HG02623 (cell line): Measurements from ENCODE around the gene SCAPER.

ENCODE experiments used
- ATAC-seq: cut with Tn5 transposase; IDR thresholded peaks from one replicate; pipeline ENCODE4 v1.9.1; 2021; ENCODE audit warnings: moderate library complexity; ENCODE audit not compliant: unreplicated experiment

Gene SCAPER

GRCh38 chr15:76684002-76684401 is 221.1 kb downstream of the SCAPER start:
- no peak for ATAC-seq

GRCh38 chr15:76682833-76683232 is 222.3 kb downstream of the SCAPER start:
- no peak for ATAC-seq

DNA sequence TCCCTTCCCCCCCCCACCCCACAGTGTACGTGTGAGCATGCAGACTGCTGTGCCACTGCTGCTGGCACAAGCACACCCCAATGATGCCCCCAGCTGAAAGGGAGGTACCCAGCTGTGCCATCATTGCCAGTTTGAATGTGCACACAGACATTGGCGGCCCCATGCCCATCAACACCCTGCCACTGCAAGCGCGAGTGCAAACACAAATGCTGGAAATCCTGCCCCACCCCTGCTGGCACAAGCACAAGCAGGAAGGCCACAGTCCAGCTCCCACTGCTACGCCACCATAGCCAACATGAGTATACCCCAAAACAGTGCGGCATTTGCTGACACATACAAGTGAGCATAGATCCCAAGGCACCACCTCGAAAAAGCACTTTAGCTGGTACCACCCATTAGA is 222.9 kb downstream of the SCAPER start:
- no peak for ATAC-seq

DNA sequence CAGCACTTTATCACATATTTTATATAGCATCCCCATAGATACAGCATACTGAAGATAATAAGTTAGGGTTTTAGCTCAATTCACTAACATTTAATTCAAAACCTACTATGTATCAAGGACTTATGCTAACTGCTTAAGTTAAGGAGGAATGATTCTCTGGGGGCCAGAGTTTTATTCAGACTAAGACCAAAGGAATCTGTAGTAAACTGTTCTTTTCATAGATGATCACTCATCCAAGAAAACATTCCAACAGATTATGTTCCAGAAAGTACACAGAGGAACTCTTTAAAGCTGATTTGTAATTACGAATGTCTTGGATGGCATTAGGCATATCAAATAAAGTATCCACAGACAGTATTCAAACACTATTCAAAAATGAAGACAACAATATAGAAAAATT is 226.4 kb downstream of the SCAPER start:
- ATAC-seq, result no peak

DNA sequence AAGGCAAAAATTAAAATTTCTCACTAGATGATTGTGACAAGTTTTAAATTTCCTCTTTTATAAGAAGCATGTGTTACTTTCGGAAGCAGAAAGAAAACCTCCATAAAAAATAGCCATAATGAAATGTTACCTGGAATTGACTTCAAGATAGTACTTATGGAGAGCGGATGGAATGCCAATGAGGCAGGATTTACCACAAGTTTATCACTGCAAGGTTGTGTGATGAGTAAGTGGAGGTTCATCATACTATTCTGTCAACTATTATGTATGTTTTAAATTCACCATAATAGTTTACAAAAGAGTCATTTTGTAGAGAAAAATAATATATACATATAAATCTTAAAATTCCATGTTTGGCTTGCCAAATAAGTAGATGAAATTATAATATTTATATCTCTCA is 230.3 kb downstream of the SCAPER start:
- no peak for ATAC-seq

GRCh38 chr15:76669521-76670207 is 235.5 kb downstream of the SCAPER start:
- no peak for ATAC-seq

DNA sequence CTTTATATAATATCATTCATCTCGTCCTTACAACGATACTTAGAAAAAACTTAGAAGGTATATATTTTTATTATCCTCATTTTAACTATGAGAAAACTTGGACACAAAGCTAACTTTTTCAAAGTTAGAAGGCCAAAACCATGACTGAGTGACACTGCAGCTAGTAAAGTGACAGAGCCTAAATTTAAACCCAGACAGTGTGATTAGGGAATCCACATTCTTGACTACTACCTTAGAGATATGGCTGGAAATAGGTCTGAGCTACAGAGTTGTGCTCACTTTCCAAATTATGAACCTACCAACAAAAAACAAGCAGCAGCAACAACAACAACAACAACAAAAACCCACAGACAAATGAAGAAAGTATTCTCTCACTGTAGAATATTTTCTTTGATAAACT is 236.2 kb downstream of the SCAPER start:
- ATAC-seq, result no peak

DNA sequence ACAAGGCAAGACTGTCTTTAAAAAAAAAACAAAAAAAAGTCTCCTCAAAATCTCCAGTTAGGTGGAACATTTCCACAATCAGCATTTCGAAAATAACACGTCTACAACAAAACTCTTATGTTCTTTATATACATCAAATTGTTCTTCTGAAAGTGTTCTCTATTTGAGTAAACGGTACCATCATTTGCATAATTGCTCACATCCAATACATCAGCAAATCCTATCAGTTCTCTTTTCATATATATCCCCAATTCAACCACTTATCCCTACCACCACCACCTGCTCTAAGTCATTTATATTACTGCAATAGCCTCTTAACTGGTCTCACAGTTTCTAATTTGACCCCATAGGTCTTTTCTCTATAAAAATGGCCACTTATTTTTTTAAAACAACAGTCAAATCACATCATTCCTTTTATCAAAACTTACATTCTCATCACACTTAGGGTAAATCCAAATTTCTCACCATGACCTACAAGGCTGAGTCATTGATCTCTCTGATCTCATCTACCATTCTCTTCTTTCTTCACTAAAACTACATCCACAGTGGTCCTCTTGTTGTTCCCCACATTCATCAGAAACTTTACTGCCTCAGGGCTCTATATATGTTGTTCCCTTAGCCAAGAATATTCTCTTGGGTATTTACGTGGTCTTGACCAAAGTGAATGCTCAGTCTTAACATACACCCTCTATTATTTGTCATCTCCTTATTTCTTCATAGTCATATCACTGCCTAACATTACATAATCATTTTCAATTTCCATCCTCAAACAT is 237.0 kb downstream of the SCAPER start:
- no peak for ATAC-seq

DNA sequence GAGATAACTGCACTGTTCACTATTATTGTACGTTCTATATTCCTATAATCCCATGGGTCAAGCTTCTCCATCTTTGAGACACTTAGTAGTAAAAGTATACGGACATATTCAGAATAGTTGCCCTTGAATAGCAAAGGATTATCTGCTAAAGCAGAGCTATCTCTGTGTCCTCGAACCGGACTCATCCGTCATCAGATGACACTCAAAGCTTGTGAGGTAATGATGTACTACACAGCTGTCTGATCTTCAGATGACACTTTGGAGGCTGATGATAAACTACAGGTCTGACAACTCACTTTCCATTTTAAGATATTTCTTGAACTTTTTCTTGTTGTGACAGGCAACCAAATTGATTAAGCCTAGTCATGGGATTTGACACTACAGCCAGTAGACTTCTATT is 240.2 kb downstream of the SCAPER start:
- ATAC-seq, result no peak

- ATAC-seq, result no peak
These were observed 240.7 kb downstream of the SCAPER start for GRCh38 chr15:76664411-76664810.

DNA sequence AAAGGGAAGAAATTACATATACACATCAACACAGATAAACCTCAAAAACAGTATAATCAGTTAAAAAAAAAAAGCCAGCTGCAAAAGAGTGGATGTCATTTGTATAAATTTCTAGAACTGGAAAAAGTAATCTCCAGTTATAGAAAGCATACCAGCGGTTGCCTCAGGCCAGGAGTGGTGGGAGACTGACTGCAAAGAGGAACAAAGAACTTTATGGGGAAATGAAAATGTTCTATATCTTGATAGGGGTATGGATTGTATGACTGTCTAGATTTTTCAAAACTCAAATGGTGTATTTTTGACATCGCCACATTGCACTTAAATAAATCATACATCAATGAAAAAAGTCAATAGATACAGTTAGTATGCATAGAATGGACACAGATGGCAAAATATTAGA is 241.6 kb downstream of the SCAPER start:
- no peak for ATAC-seq

DNA sequence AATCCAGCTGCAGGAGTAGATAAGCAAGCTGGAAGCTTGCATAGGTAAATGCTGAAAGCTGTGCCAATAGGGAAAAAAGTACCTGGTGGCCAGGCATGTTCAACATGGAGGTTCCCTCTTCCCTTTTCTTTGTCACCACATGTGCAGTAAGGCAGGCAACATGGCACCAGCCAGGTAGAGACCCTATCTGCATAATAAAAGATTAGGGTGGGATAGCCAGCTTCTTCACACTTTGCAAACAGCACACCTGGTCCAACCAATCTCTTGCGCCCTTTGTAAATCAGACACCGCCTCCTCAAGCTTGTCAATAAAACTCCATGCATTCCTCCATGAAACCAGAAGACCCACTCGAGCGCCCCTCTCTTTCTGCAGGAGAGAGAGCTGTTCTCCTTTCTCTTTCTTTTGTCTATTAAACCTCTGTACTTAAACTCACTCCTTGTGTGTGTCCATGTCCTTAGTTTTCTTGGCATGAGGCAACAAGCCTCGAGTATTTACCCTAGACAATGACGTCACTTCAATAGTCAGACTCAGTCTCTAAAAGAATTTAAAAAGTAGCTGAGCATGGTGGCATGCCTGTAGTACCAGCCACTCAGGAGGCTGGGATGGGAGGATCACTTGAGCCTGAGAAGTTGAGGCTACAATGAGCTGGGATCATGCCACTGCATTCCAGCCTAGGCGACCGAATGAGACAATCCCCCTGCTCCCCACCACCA is 256.3 kb downstream of the SCAPER start:
- ATAC-seq, result no peak

DNA sequence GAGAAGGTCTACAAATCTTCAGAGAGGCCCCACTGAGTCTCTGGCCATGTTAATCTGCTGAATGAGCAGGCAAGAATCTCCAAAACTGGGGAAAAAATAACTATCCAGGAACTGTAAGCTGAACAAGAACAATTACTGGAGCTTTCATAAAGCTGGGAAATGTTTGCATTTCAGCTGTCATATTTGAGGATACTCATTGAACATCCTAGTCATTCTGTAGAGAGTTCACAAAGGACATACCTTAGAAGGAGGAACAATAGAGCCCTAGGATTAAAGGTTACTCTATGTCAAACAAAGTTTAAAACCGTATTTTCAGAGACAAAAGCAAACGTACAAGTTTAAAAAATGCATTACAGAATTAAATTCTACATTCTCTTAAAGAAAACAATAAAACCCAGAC is 257.5 kb downstream of the SCAPER start:
- no peak for ATAC-seq

DNA sequence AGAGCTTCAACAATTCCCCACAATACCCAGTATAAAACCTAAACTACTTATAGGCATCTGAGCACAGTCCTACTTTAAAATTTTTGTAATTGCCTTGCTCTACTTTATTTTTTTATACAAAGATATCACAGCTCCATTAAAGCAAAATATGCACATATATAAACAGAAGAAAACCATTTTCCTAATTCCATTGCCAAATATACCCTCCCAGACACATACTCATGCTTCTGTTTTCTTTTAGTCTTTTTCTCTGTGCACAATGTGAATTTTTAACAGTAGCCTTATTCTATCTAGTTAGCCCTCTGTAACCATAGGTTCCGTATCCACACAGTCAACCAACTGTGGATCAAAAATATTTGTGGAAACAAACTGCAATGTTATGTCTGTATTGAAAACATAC is 260.5 kb downstream of the SCAPER start:
- ATAC-seq, result no peak

- ATAC-seq, result no peak
These were observed 262.5 kb downstream of the SCAPER start for GRCh38 chr15:76642671-76643070.

DNA sequence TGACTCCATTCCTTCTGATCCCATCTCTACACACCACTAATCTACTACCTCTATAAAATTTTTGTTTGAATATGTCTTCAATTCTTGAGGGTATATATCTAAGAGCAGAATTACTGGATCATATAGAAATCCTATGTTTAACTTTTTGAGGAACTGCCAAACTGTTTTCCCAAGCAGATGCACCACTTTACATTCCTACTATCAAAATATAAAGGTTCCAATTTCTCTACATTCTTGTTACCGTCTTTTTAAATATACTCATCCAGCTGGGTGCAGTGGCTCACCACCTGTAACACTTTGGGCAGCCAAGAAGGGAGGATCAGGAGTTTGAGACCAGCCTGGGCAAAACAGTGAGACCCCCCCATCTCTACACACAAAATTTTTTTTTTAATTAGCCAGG is 268.0 kb downstream of the SCAPER start:
- no peak for ATAC-seq

DNA sequence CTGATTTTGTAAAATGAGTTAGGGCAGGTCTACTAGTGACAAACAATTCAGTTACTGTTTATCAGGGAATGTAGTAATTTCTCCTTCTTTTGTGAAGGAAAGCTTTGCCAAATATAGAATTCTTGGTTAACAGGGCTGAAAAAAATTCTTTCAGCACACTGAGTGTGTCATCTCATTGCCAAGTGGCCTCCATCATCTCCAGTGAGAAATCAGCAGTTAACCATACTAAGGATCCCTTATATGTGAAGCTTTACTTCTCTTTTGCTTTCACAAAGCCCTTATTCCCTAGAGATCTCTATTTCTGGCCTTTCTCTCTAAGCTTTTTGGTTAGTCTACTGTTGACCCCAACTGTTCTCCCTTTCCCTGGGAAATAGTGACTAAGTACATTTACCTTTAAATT is 269.1 kb downstream of the SCAPER start:
- no peak for ATAC-seq

DNA sequence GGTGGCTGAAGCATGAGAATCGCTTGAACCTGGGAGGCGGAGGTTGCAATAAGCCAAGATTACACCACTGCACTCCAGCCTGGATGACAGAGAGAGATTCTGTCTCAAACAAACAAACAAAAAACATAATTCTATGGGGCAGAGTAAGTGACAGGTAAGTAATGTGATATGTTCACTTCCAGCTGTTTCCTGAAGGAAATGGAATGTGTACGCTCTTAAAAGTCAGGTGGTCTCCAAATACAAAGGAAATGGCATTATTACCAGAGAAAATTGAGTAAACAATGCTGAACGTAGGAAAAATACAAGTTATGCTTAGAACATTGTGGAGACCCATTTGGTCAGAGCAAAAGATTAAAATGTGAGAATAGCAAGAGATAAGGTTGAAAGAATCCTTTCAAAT is 278.5 kb downstream of the SCAPER start:
- ATAC-seq, result no peak

GRCh38 chr15:76625267-76625666 is 279.9 kb downstream of the SCAPER start:
- no peak for ATAC-seq

- ATAC-seq, result no peak
These were observed 290.4 kb downstream of the SCAPER start for GRCh38 chr15:76614725-76615124.

DNA sequence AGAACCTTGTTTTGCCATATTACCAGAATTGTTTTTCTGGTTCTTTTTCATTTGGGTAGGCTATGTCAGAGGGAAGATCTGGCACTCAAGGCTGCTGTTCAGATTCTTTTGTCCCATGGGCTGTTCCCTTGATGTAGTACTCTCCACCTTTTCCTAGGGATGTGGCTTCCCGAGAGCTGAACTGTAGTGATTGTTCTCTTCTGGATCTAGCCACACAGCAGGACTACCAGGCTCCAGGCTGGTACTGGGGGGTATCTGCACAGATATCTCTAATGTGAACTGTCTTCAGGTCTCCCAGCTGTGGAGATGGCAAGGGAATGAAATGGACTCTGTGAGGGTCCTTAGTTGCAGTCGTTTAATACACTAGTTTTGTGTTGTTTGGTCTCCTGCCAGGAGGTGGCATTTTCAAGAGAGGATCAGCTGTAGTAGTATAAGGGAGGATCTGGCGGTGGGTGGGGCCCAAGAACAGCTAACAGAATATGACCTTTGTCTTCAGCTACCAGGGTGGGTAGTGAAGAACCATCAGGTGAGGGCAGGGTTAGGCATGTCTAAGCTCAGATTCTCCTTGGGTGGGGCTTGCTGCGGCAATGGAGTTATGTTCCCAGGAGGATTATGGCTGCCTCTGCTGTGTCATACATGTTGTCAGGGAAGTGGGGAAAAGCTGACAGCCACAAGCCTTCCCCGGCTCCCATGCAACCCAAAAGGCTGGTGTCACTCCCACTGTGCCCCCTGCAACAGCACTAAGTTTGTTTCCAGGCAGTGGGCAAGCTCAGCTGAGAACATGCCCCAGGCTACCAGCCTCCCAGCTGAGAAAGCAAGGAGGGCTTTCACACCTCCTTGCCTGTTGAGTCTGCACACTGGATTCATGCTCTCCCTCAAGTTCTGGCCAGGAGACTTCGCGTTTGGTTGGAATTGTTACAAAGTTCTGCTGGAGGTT is 316.1 kb downstream of the SCAPER start:
- no peak for ATAC-seq
